HepG2 (cell line): ENCODE data around the gene NUCB1. TPM values are rescaled to one million over a fixed set of nuclear protein-coding genes. Genes with fewer than 3 reads are reported as not detected.

Experiments
- AKAP8 ChIP-seq: sonication (generic); formaldehyde crosslinking; IDR thresholded peaks from 2 replicates; pipeline ENCODE4 v1.5.1; 2020; ENCODE audit warnings: mild to moderate bottlenecking, missing genetic modification reagents
- MTA1 ChIP-seq: sonication (generic); formaldehyde crosslinking; IDR thresholded peaks from 2 replicates; pipeline ENCODE4 v1.4.0; 2020; ENCODE audit warnings: missing genetic modification reagents, mild to moderate bottlenecking, borderline replicate concordance
- TBP ChIP-seq: sonication (generic); formaldehyde crosslinking; IDR thresholded peaks from 2 replicates; pipeline ENCODE4 v1.5.0; 2020; ENCODE audit warnings: missing genetic modification reagents
- ZNF234 ChIP-seq: sonication (generic); formaldehyde crosslinking; conservative IDR thresholded peaks from 2 replicates; pipeline ENCODE4 v1.5.1; 2020; ENCODE audit warnings: mild to moderate bottlenecking, missing genetic modification reagents
- ZNF326 ChIP-seq: sonication (generic); formaldehyde crosslinking; IDR thresholded peaks from 2 replicates; pipeline ENCODE4 v1.4.0; 2020; ENCODE audit warnings: missing genetic modification reagents, borderline replicate concordance
- ZNF598 ChIP-seq: sonication (generic); formaldehyde crosslinking; IDR thresholded peaks from 2 replicates; pipeline ENCODE4 v1.5.1; 2020; ENCODE audit warnings: mild to moderate bottlenecking, missing genetic modification reagents, borderline replicate concordance
- ZNF644 ChIP-seq: IDR thresholded peaks from 2 replicates; pipeline ENCODE4 v1.6.1; 2016; ENCODE audit warnings: low read depth
- polyA plus RNA-seq, 8 experiments: library from polyadenylated mRNA; depleted of rRNA in 3 of 8; stranded (reverse) in 7 of 8; unstranded in 1 of 8; fragments of >200 nt; fragmentation: Illumina TruSeq in 4 of 8; extraction: Trizol in 4 of 8; gene quantifications; 2 replicates each; pipeline versions ENCODE4 v1.2.1 to v1.2.3, GENCODE V29; 2011 to 2016; ENCODE audit warnings: low read depth in 4 of 8, missing spikeins in 1 of 8, mixed read lengths in 1 of 8; ENCODE audit not compliant: insufficient read depth in 1 of 8
- total RNA-seq, 5 experiments: library from RNA; depleted of rRNA; stranded (reverse); fragments of >200 nt; fragmentation: Illumina TruSeq; extraction: Trizol; gene quantifications; 2 replicates each; pipeline ENCODE4 v1.2.3, GENCODE V29; 2016; ENCODE audit warnings: low read depth in 1 of 5
- TF ChIP-seq, protein P1 (sequence below): sonication (generic); formaldehyde crosslinking; IDR thresholded peaks from 2 replicates; pipeline ENCODE4 v1.8.0; 2022; ENCODE audit warnings: mild to moderate bottlenecking, missing genetic modification reagents; ENCODE audit not compliant: insufficient replicate concordance
- TF ChIP-seq, protein P2 (sequence below): sonication (generic); formaldehyde crosslinking; IDR thresholded peaks from 2 replicates; pipeline ENCODE4 v1.4.0; 2020; ENCODE audit warnings: missing genetic modification reagents
- TF ChIP-seq, protein P3 (sequence below): sonication (generic); formaldehyde crosslinking; IDR thresholded peaks from 2 replicates; pipeline ENCODE4 v1.4.0; 2020; ENCODE audit warnings: missing genetic modification reagents
- TF ChIP-seq, protein P4 (sequence below): sonication (generic); formaldehyde crosslinking; IDR thresholded peaks from 2 replicates; pipeline ENCODE4 v1.5.1; 2020; ENCODE audit warnings: mild to moderate bottlenecking, moderate library complexity, missing genetic modification reagents
- TF ChIP-seq, protein P5 (sequence below): sonication (generic); formaldehyde crosslinking; IDR thresholded peaks from 2 replicates; pipeline ENCODE4 v1.5.0; 2020; ENCODE audit warnings: missing genetic modification reagents
- TF ChIP-seq, protein P6 (sequence below): sonication (generic); formaldehyde crosslinking; conservative IDR thresholded peaks from 2 replicates; pipeline ENCODE4 v1.4.0; 2020; ENCODE audit warnings: missing genetic modification reagents

Gene NUCB1
- total and polyA plus RNA-seq, 2 of the 13 experiments (the other 11 are each of a cell fraction or from before 2014, with no cell fraction given), result 82.3 to 106 TPM

DNA sequence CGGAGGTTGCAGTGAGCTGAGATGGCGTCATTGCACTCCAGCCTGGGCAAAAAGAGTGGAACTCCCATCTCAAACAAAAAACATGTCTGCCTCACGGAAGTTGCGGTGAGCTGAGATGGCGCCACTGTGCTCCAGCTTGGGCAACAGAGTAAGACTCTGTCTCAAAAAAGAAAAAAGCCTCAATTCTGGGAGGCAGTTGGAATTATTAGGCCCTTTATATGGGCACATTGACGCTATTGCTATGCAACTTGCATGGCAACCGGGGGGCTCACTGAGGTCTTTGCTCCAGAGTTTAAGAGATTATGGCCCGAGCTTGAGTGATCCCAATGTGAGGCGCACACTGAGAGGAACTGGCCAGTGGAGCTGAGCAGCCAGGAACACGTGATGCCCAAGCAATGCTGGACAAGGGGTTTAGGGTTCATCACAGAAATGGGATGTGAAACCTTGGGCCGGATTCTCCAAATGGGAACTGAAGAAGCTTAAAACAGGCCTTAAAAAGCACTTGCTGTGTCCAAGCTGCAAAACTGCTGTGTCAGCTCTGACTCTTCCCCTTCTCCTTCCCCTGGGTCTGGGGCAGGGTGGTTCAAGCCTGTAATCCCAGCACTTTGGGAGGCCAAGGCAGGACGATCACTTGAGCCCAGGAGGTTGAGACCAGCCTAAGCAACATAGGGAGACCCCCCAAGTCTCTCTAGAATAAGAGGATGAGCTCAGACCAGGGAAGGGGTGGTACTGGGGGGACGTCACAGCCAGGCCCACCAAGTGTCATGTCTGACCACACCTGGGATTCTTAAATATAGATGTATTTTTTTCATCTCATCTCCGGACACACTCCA, 67.5 kb downstream of the NUCB1 start (continued):
- no peak for TF ChIP-seq MTA1 (CRISPR knock-in tag)
- TF ChIP-seq ZNF234, result no peak
- TF ChIP-seq, protein P1, sequence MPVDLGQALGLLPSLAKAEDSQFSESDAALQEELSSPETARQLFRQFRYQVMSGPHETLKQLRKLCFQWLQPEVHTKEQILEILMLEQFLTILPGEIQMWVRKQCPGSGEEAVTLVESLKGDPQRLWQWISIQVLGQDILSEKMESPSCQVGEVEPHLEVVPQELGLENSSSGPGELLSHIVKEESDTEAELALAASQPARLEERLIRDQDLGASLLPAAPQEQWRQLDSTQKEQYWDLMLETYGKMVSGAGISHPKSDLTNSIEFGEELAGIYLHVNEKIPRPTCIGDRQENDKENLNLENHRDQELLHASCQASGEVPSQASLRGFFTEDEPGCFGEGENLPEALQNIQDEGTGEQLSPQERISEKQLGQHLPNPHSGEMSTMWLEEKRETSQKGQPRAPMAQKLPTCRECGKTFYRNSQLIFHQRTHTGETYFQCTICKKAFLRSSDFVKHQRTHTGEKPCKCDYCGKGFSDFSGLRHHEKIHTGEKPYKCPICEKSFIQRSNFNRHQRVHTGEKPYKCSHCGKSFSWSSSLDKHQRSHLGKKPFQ (CRISPR knock-in tag), result no peak
- TF ChIP-seq AKAP8 (CRISPR knock-in tag), result no peak; the same call in none of the 2 replicates
- peak; percentile 96 for TF ChIP-seq ZNF326 (CRISPR knock-in tag)
- TF ChIP-seq TBP (CRISPR knock-in tag), result no peak
- TF ChIP-seq, protein P2, sequence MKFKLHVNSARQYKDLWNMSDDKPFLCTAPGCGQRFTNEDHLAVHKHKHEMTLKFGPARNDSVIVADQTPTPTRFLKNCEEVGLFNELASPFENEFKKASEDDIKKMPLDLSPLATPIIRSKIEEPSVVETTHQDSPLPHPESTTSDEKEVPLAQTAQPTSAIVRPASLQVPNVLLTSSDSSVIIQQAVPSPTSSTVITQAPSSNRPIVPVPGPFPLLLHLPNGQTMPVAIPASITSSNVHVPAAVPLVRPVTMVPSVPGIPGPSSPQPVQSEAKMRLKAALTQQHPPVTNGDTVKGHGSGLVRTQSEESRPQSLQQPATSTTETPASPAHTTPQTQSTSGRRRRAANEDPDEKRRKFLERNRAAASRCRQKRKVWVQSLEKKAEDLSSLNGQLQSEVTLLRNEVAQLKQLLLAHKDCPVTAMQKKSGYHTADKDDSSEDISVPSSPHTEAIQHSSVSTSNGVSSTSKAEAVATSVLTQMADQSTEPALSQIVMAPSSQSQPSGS (CRISPR knock-in tag), result peak; percentile 40; the same call in 1 of the 2 replicates
- TF ChIP-seq, protein P3, sequence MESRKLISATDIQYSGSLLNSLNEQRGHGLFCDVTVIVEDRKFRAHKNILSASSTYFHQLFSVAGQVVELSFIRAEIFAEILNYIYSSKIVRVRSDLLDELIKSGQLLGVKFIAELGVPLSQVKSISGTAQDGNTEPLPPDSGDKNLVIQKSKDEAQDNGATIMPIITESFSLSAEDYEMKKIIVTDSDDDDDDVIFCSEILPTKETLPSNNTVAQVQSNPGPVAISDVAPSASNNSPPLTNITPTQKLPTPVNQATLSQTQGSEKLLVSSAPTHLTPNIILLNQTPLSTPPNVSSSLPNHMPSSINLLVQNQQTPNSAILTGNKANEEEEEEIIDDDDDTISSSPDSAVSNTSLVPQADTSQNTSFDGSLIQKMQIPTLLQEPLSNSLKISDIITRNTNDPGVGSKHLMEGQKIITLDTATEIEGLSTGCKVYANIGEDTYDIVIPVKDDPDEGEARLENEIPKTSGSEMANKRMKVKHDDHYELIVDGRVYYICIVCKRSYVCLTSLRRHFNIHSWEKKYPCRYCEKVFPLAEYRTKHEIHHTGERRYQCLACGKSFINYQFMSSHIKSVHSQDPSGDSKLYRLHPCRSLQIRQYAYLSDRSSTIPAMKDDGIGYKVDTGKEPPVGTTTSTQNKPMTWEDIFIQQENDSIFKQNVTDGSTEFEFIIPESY (CRISPR knock-in tag), result no peak
- TF ChIP-seq, protein P4, sequence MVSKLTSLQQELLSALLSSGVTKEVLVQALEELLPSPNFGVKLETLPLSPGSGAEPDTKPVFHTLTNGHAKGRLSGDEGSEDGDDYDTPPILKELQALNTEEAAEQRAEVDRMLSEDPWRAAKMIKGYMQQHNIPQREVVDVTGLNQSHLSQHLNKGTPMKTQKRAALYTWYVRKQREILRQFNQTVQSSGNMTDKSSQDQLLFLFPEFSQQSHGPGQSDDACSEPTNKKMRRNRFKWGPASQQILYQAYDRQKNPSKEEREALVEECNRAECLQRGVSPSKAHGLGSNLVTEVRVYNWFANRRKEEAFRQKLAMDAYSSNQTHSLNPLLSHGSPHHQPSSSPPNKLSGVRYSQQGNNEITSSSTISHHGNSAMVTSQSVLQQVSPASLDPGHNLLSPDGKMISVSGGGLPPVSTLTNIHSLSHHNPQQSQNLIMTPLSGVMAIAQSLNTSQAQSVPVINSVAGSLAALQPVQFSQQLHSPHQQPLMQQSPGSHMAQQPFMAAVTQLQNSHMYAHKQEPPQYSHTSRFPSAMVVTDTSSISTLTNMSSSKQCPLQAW (CRISPR knock-in tag), result peak; percentile 45; the same call in 1 of the 2 replicates
- peak; percentile 24; the same call in 1 of the 2 replicates for TF ChIP-seq ZNF644 (CRISPR knock-in tag)
- TF ChIP-seq, protein P5, sequence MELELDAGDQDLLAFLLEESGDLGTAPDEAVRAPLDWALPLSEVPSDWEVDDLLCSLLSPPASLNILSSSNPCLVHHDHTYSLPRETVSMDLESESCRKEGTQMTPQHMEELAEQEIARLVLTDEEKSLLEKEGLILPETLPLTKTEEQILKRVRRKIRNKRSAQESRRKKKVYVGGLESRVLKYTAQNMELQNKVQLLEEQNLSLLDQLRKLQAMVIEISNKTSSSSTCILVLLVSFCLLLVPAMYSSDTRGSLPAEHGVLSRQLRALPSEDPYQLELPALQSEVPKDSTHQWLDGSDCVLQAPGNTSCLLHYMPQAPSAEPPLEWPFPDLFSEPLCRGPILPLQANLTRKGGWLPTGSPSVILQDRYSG (CRISPR knock-in tag), result no peak
- TF ChIP-seq, protein P6, sequence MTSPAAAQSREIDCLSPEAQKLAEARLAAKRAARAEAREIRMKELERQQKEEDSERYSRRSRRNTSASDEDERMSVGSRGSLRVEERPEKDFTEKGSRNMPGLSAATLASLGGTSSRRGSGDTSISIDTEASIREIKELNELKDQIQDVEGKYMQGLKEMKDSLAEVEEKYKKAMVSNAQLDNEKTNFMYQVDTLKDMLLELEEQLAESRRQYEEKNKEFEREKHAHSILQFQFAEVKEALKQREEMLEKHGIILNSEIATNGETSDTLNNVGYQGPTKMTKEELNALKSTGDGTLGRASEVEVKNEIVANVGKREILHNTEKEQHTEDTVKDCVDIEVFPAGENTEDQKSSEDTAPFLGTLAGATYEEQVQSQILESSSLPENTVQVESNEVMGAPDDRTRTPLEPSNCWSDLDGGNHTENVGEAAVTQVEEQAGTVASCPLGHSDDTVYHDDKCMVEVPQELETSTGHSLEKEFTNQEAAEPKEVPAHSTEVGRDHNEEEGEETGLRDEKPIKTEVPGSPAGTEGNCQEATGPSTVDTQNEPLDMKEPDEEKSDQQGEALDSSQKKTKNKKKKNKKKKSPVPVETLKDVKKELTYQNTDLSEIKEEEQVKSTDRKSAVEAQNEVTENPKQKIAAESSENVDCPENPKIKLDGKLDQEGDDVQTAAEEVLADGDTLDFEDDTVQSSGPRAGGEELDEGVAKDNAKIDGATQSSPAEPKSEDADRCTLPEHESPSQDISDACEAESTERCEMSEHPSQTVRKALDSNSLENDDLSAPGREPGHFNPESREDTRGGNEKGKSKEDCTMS (CRISPR knock-in tag), result no peak
- TF ChIP-seq ZNF598, result 0 out of 2 replicates have a peak, but pooled peaks have one; percentile 60
